ENCODE measurements around the gene NUTF2. TPM values are rescaled to one million over a fixed set of nuclear protein-coding genes. Genes with fewer than 3 reads are reported as not detected.

The NUTF2 gene
- total and polyA plus RNA-seq, 9 donors, result 35.9 to 105 (median 67.8) TPM

GRCh38 chr16:67820608-67821259, 26.0 kb upstream of the NUTF2 start:
- no peaks in the 10 kb centered on the region for H3K9me3 ChIP-seq
- intact Hi-C loops (cut with DNase I), result loop anchor here in 1 of 4 donors (10.0 kb wide), 1 partner anchor 214 kb away; no protein-coding TSS in a partner anchor
- WGBS, 3 donors, result 92 to 94% (median 93%) methylated on average over 11 of the region's 11 CpGs

GRCh38 chr16:67822511-67822910, 24.2 kb upstream of the NUTF2 start:
- Histone ChIP-seq H3K27me3 (no peaks in the 10 kb centered on the region), H3K27ac (no peak overlapping the region), H3K9me3 (no peaks in the 10 kb centered on the region), H3K36me3 (no peaks in the 10 kb centered on the region), H3K4me3 (no peak overlapping the region), H3K4me1 (ENCODE audit: insufficient read depth) (no peaks in the 10 kb centered on the region)
- no peak for DNase-seq
- no peak for TF ChIP-seq POLR2A (IDR thresholded peaks at IDR 0.05)
- no peak for TF ChIP-seq CTCF (IDR thresholded peaks at IDR 0.05)
- TF ChIP-seq EP300 (IDR thresholded peaks at IDR 0.05), result no peak
- intact Hi-C loops (cut with DNase I), result loop anchor here in 1 of 4 donors (10.0 kb wide), 1 partner anchor 212 kb away; no protein-coding TSS in a partner anchor
- WGBS, 3 donors, result 88 to 94% (median 94%) methylated on average over 2 of the region's 2 CpGs

More at GRCh38 chr16:67820608-67821259, 26.0 kb upstream of the NUTF2 start:
- Histone ChIP-seq H3K4me3 (no peak overlapping the region), H3K27ac (no peak overlapping the region), H3K36me3 (no peaks in the 10 kb centered on the region), H3K27me3 (no peaks in the 10 kb centered on the region), H3K4me1 (ENCODE audit: insufficient read depth) (no peaks in the 10 kb centered on the region)
- TF ChIP-seq EP300 (IDR thresholded peaks at IDR 0.05) (no peak), CTCF (IDR thresholded peaks at IDR 0.05) (no peak), POLR2A (IDR thresholded peaks at IDR 0.05) (no peak)
- DNase-seq, result no peak

- H3K4me1 ChIP-seq (ENCODE audit: insufficient read depth), result no peaks in the 10 kb centered on the region
- no peaks in the 10 kb centered on the region for H3K36me3 ChIP-seq
- H3K9me3 ChIP-seq, result no peaks in the 10 kb centered on the region
- TF ChIP-seq CTCF (IDR thresholded peaks at IDR 0.05), result no peak
- H3K4me3 ChIP-seq, result no peak overlapping the region
- no peak overlapping the region for H3K27ac ChIP-seq
- intact Hi-C loops (cut with DNase I), result loop anchor here in 1 of 4 donors (10.0 kb wide), 1 partner anchor 210 kb away; no protein-coding TSS in a partner anchor
- 79 to 87% (median 87%) methylated on average over 8 of the region's 8 CpGs for WGBS, 3 donors
- no peaks in the 10 kb centered on the region for H3K27me3 ChIP-seq
- no peak for DNase-seq
These were observed 21.6 kb upstream of the NUTF2 start for GRCh38 chr16:67825119-67825518.

- Histone ChIP-seq H3K4me1 (ENCODE audit: insufficient read depth) (no peaks in the 10 kb centered on the region), H3K36me3 (no peaks in the 10 kb centered on the region), H3K27ac (no peak overlapping the region), H3K4me3 (no peak overlapping the region), H3K27me3 (no peaks in the 10 kb centered on the region), H3K9me3 (no peaks in the 10 kb centered on the region)
- TF ChIP-seq CTCF (IDR thresholded peaks at IDR 0.05) (no peak), EP300 (IDR thresholded peaks at IDR 0.05) (no peak), POLR2A (IDR thresholded peaks at IDR 0.05) (no peak)
- intact Hi-C loops (cut with DNase I), result loop anchor here in 1 of 4 donors (10.0 kb wide), 1 partner anchor 209 kb away; no protein-coding TSS in a partner anchor
- 83 to 94% (median 88%) methylated on average over 10 to 14 of the region's 14 CpGs for WGBS, 3 donors
- no peak for DNase-seq
These were observed 20.8 kb upstream of the NUTF2 start for GRCh38 chr16:67825906-67826305.
